Uterus (tissue), 2 donors: ENCODE data around the gene NAA60.

Experiments used
- POLR2A ChIP-seq, 2 donors: fragments of 450-650 bp; IDR thresholded peaks; one replicate each; pipeline ENCODE4 v1.6.1; 2016; ENCODE audit warnings: antibody characterized with exemption in 2 of 2, mild to moderate bottlenecking in 1 of 2, moderate library complexity in 1 of 2
- TF ChIP-seq, protein P1 (sequence below), 4 experiments: fragments of 200-600 bp in 2 of 4; fragments of 450-650 bp in 2 of 4; sonication (generic) in 2 of 4; IDR thresholded peaks; one replicate each; pipeline ENCODE4 v1.5.1; 2016 to 2019; ENCODE audit warnings: antibody characterized with exemption in 4 of 4, mild to moderate bottlenecking in 2 of 4, moderate library complexity in 1 of 4

GRCh38 chr16:3465301-3465700 lies 21.8 kb downstream of the NAA60 start:
- TF ChIP-seq, protein P1, sequence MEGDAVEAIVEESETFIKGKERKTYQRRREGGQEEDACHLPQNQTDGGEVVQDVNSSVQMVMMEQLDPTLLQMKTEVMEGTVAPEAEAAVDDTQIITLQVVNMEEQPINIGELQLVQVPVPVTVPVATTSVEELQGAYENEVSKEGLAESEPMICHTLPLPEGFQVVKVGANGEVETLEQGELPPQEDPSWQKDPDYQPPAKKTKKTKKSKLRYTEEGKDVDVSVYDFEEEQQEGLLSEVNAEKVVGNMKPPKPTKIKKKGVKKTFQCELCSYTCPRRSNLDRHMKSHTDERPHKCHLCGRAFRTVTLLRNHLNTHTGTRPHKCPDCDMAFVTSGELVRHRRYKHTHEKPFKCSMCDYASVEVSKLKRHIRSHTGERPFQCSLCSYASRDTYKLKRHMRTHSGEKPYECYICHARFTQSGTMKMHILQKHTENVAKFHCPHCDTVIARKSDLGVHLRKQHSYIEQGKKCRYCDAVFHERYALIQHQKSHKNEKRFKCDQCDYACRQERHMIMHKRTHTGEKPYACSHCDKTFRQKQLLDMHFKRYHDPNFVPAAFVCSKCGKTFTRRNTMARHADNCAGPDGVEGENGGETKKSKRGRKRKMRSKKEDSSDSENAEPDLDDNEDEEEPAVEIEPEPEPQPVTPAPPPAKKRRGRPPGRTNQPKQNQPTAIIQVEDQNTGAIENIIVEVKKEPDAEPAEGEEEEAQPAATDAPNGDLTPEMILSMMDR (IDR thresholded peaks at IDR 0.05), result no peak
- TF ChIP-seq POLR2A (IDR thresholded peaks at IDR 0.05), result no peak
